GM12892 (cell line): ENCODE results near the gene SLC7A4.

ENCODE experiments used
- POLR2A ChIP-seq: IDR thresholded peaks from 2 replicates; pipeline ENCODE4 v1.6.1; 2011; ENCODE audit warnings: low read depth, low read length, control low read depth
- POLR2AphosphoS5 ChIP-seq: IDR thresholded peaks from 2 replicates; pipeline ENCODE4 v1.6.1; 2011; ENCODE audit warnings: low read depth, low read length, control low read depth
- TAF1 ChIP-seq: IDR thresholded peaks from 2 replicates; pipeline ENCODE4 v1.6.1; 2011; ENCODE audit warnings: low read depth, mild to moderate bottlenecking, control low read depth, low read length, borderline replicate concordance

- TF ChIP-seq POLR2A (no peak), POLR2AphosphoS5 (no peak), TAF1 (no peak)
Measured at GRCh38 chr22:20982563-20982882, 49.8 kb downstream of the SLC7A4 start.
